K562 (cell line): ENCODE results near the gene TTLL9. TPM values are rescaled to one million over a fixed set of nuclear protein-coding genes. Genes with fewer than 3 reads are reported as not detected.

ENCODE experiments used
- ATAC-seq: fragments of 200-7000 bp; cut with Tn5 transposase; 3 replicates; pipeline ENCODE4 v1.9.1; 2020; ENCODE audit warnings: moderate library complexity
- BruUV-seq: library from RNA; stranded (reverse); fragments of 400-500 nt; replicated peaks from 2 replicates; lab custom pipeline; 2021; lab: Mats Ljungman, UMichigan
- CTCF ChIA-PET: fragments of 300-600 bp; formaldehyde crosslinking; extraction: SDS; loops from one replicate; lab custom pipeline; 2021; ENCODE audit warnings: low intra/inter-chr PET ratio; lab: Yijun Ruan, JAX
- POLR2A ChIA-PET: fragments of 300-600, 350-650 bp; sonication (Branson Sonifier 250); formaldehyde crosslinking; extraction: SDS; loops from one replicate; lab custom pipeline; 2021; ENCODE audit warnings: antibody characterized with exemption, inconsistent platforms; lab: Yijun Ruan, JAX
- DNase-seq, 4 experiments: peaks; one replicate each; pipeline versions ENCODE4 v3.0.0 to v3.0.0-alpha.2; 2011 to 2018; ENCODE audit warnings: low spot score in 3 of 4, mixed read lengths in 3 of 4; ENCODE audit errors: extremely low read depth in 1 of 4
- FAIRE-seq: peaks from 2 replicates; lab custom pipeline; 2011; peaks lifted over from hg19 to GRCh38; lab: Jason Lieb, UNC
- H2AFZ ChIP-seq: 2 replicates; pipeline ENCODE4 v1.6.0; 2011; ENCODE audit warnings: low read depth, low read length, control low read depth, inconsistent platforms
- H3K27ac ChIP-seq: fragments of 200-600 bp; 3 replicates; pipeline ENCODE4 v1.8.0; 2011; ENCODE audit warnings: low read depth, mild to moderate bottlenecking, control low read depth, inconsistent platforms, low read length, moderate library complexity, mixed read lengths; ENCODE audit errors: extremely low read depth
- H3K27me3 ChIP-seq, 2 experiments: fragments of 300-600 bp in 1 of 2; 2 replicates in 1 of 2; 3 replicates in 1 of 2; pipeline versions ENCODE4 v1.6.0 to v1.8.0; 2011; ENCODE audit warnings: inconsistent platforms in 2 of 2, low read length in 2 of 2, mild to moderate bottlenecking in 1 of 2, mixed read lengths in 1 of 2, moderate library complexity in 1 of 2; ENCODE audit not compliant: control insufficient read depth in 2 of 2, insufficient read depth in 2 of 2
- H3K36me3 ChIP-seq: fragments of 300-600 bp; 3 replicates; pipeline ENCODE4 v1.8.0; 2011; ENCODE audit warnings: mild to moderate bottlenecking, low read length, inconsistent platforms; ENCODE audit not compliant: control insufficient read depth, insufficient read depth
- H3K4me1 ChIP-seq, 2 experiments: fragments of 200-600 bp in 1 of 2; replicated peaks in 1 of 2; 2 replicates in 1 of 2; 3 replicates in 1 of 2; pipeline versions ENCODE4 v1.5.1 to v1.8.0; 2011; ENCODE audit warnings: inconsistent platforms in 2 of 2, low read length in 2 of 2, mild to moderate bottlenecking in 1 of 2, mixed read lengths in 1 of 2, moderate library complexity in 1 of 2; ENCODE audit not compliant: control insufficient read depth in 2 of 2, insufficient read depth in 2 of 2
- H3K4me2 ChIP-seq: 2 replicates; pipeline ENCODE4 v1.6.1; 2011; ENCODE audit warnings: low read length, control low read depth, inconsistent platforms, mixed read lengths; ENCODE audit not compliant: insufficient read depth
- H3K4me3 ChIP-seq: fragments of 200-600 bp; sonication (generic), shearing (Covaris generic); 2 replicates; pipeline ENCODE4 v1.5.1; 2016; ENCODE audit warnings: control low read depth, inconsistent platforms
- H3K79me2 ChIP-seq: fragments of 200-600 bp; 3 replicates; pipeline ENCODE4 v1.8.0; 2011; ENCODE audit warnings: low read length, inconsistent platforms; ENCODE audit not compliant: control insufficient read depth, insufficient read depth
- H3K9ac ChIP-seq, 2 experiments: 2 replicates each; pipeline versions ENCODE4 v1.6.0 to v1.6.1; 2011; ENCODE audit warnings: low read depth in 2 of 2, low read length in 2 of 2, control low read depth in 1 of 2, inconsistent platforms in 1 of 2, mild to moderate bottlenecking in 1 of 2, mixed read lengths in 1 of 2; ENCODE audit not compliant: insufficient read depth in 1 of 2
- H3K9me1 ChIP-seq: one replicate; pipeline ENCODE4 v1.6.0; 2011; ENCODE audit warnings: inconsistent platforms, mild to moderate bottlenecking, low read length, moderate library complexity; ENCODE audit not compliant: control insufficient read depth, insufficient read depth
- H3K9me3 ChIP-seq: replicated peaks from 2 replicates; pipeline ENCODE4 v1.5.1; 2011; ENCODE audit warnings: low read depth, low read length, inconsistent platforms; ENCODE audit not compliant: control insufficient read depth, insufficient read depth
- H4K20me1 ChIP-seq: replicated peaks from 2 replicates; pipeline ENCODE4 v1.6.1; 2011; ENCODE audit warnings: low read length, inconsistent platforms, mixed read lengths; ENCODE audit not compliant: control insufficient read depth, insufficient read depth
- BCL6 ChIP-seq: fragments of 250-450 bp; sonication (Bioruptor Pico); IDR thresholded peaks from 2 replicates; pipeline ENCODE4 v1.4.0; 2020
- CHCHD3 ChIP-seq: fragments of 250-450 bp; sonication (Bioruptor Pico); IDR thresholded peaks from 2 replicates; pipeline ENCODE4 v2.1.2; 2022; ENCODE audit warnings: mild to moderate bottlenecking
- FOXJ3 ChIP-seq: sonication (generic); formaldehyde crosslinking; IDR thresholded peaks from 2 replicates; pipeline ENCODE4 v1.4.0; 2020; ENCODE audit warnings: mild to moderate bottlenecking, missing genetic modification reagents
- PHF8 ChIP-seq: fragments of 200-600 bp; sonication (generic); IDR thresholded peaks from 2 replicates; pipeline ENCODE4 v1.6.1; 2012; ENCODE audit warnings: mixed run types, mild to moderate bottlenecking, inconsistent platforms, low read length, moderate library complexity, borderline replicate concordance
- PTTG1 ChIP-seq: fragments of 450-650 bp; IDR thresholded peaks from 2 replicates; pipeline ENCODE4 v1.6.1; 2016; ENCODE audit warnings: low read depth, mild to moderate bottlenecking, missing genetic modification characterization, missing compliant biosample characterization
- RFX1 ChIP-seq: fragments of 450-650 bp; IDR thresholded peaks from 2 replicates; pipeline ENCODE4 v1.6.1; 2016; ENCODE audit warnings: mild to moderate bottlenecking, moderate library complexity
- SMC3 ChIP-seq: conservative IDR thresholded peaks from 2 replicates; pipeline ENCODE4 v1.6.1; 2011; ENCODE audit warnings: low read depth, low read length, improper control_type of control experiment; ENCODE audit not compliant: insufficient read depth
- STAG1 ChIP-seq: sonication (generic); formaldehyde crosslinking; IDR thresholded peaks from 2 replicates; pipeline ENCODE4 v1.5.0; 2020; ENCODE audit warnings: missing genetic modification reagents, borderline replicate concordance
- TGIF2 ChIP-seq: sonication (generic); formaldehyde crosslinking; IDR thresholded peaks from 2 replicates; pipeline ENCODE4 v1.8.1; 2022; ENCODE audit warnings: mild to moderate bottlenecking, missing genetic modification reagents, moderate library complexity
- XRCC5 ChIP-seq: fragments of 200-400 bp; formaldehyde crosslinking; IDR thresholded peaks from 2 replicates; pipeline ENCODE4 v1.6.1; 2017; ENCODE audit warnings: low read depth, mild to moderate bottlenecking, low read length
- ZNF146 ChIP-seq: IDR thresholded peaks from one replicate; pipeline ENCODE4 v1.6.1; 2018; ENCODE audit warnings: missing compliant biosample characterization; ENCODE audit not compliant: unreplicated experiment
- ZNF75A ChIP-seq: fragments of 450-650 bp; formaldehyde crosslinking; IDR thresholded peaks from 2 replicates; pipeline ENCODE4 v1.4.0; 2020; ENCODE audit warnings: mild to moderate bottlenecking
- WGBS: fragments of 100-300 bp; shearing (Covaris generic); methylation state at CpG from one replicate; pipeline ENCODE4 v1.1.6; 2016; ENCODE audit warnings: low coverage, mixed read lengths; ENCODE audit not compliant: insufficient coverage; ENCODE audit errors: missing lambda C conversion rate; 5-methylcytosine and 5-hydroxymethylcytosine counted together
- in situ Hi-C: fragments of 300-500 bp; cut with MboI; formaldehyde crosslinking; loops from 4 replicates; pipeline ENCODE4 v1.15.0; 2018; ENCODE audit warnings: inconsistent platforms, mixed read lengths
- intact Hi-C: fragments of 100-400 bp; cut with micrococcal nuclease; formaldehyde crosslinking; loops from 2 replicates; pipeline ENCODE4 v1.14.2; 2022
- polyA plus RNA-seq, 8 experiments: library from polyadenylated mRNA; depleted of rRNA in 4 of 8; stranded (reverse) in 5 of 8; unstranded in 3 of 8; fragments of >200 nt; fragmentation: Nextera tagmentation in 2 of 8; fragmentation: Illumina TruSeq in 1 of 8; extraction: Ambion mirVana in 2 of 8; extraction: Trizol in 1 of 8; gene quantifications; 2 replicates each; pipeline versions ENCODE4 v1.2.1 to v1.2.3, GENCODE V29; 2011 to 2014; ENCODE audit warnings: inconsistent platforms in 1 of 8, missing spikeins in 1 of 8
- total RNA-seq, 7 experiments: library from RNA; depleted of rRNA in 6 of 7; stranded (reverse); fragments of >200 nt in 6 of 7; fragmentation: Illumina TruSeq in 2 of 7; extraction: Trizol in 2 of 7; gene quantifications; 2 replicates each; pipeline versions ENCODE4 v1.2.1 to v1.2.3, GENCODE V29; 2011 to 2021; ENCODE audit warnings: low replicate concordance in 1 of 7
- TF ChIP-seq, protein P1 (sequence below): fragments of 450-650 bp; IDR thresholded peaks from 2 replicates; pipeline ENCODE4 v1.6.1; 2016; ENCODE audit warnings: antibody characterized with exemption
- TF ChIP-seq, protein P2 (sequence below): IDR thresholded peaks from 2 replicates; pipeline ENCODE4 v1.6.1; 2012; ENCODE audit warnings: low read depth, low read length, improper control_type of control experiment, borderline replicate concordance
- TF ChIP-seq, protein P3 (sequence below): sonication (generic); formaldehyde crosslinking; IDR thresholded peaks from 2 replicates; pipeline ENCODE4 v1.8.0; 2022; ENCODE audit warnings: missing genetic modification reagents, mild to moderate bottlenecking, moderate library complexity, borderline replicate concordance
- TF ChIP-seq, protein P4 (sequence below): sonication (generic); formaldehyde crosslinking; IDR thresholded peaks from 2 replicates; pipeline ENCODE4 v1.8.1; 2022; ENCODE audit warnings: missing genetic modification reagents
- TF ChIP-seq, protein P5 (sequence below): sonication (generic); formaldehyde crosslinking; IDR thresholded peaks from 2 replicates; pipeline ENCODE4 v1.8.1; 2023; ENCODE audit warnings: mild to moderate bottlenecking, missing genetic modification reagents, moderate library complexity

Gene TTLL9
- total and polyA plus RNA-seq, 9 of the 15 experiments (the other 6 are each of a cell fraction or from before 2014, with no cell fraction given), result 0.06 to 0.07 TPM; not detected in 7

- H4K20me1 ChIP-seq, result peaks cover 5% of the 10 kb centered on the region
- BruUV-seq, result no TSS peak
- no peaks in the 10 kb centered on the region for H3K79me2 ChIP-seq
- no peak overlapping the region for H3K9ac ChIP-seq
- FAIRE-seq (no peak), ATAC-seq (no peak), DNase-seq (no peak)
- no peak overlapping the region for H3K4me3 ChIP-seq
- H3K9me3 ChIP-seq, result no peaks in the 10 kb centered on the region
- CTCF ChIA-PET, result no interaction called here
- TF ChIP-seq, protein P1, sequence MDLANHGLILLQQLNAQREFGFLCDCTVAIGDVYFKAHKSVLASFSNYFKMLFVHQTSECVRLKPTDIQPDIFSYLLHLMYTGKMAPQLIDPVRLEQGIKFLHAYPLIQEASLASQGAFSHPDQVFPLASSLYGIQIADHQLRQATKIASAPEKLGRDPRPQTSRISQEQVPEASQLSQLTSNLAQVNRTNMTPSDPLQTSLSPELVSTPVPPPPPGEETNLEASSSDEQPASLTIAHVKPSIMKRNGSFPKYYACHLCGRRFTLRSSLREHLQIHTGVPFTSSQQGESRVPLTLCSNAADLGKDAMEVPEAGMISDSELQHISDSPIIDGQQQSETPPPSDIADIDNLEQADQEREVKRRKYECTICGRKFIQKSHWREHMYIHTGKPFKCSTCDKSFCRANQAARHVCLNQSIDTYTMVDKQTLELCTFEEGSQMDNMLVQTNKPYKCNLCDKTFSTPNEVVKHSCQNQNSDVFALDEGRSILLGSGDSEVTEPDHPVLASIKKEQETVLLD, result no peak
- TF ChIP-seq SMC3 (no peak), PTTG1 (tag) (no peak), RFX1 (no peak), TGIF2 (CRISPR knock-in tag) (no peak), BCL6 (CRISPR knock-in tag) (no peak), STAG1 (CRISPR knock-in tag) (no peak), FOXJ3 (CRISPR knock-in tag) (no peak), CHCHD3 (CRISPR knock-in tag) (no peak), PHF8 (no peak), ZNF146 (CRISPR knock-in tag) (no peak), ZNF75A (no peak), XRCC5 (no peak)
- TF ChIP-seq, protein P2, sequence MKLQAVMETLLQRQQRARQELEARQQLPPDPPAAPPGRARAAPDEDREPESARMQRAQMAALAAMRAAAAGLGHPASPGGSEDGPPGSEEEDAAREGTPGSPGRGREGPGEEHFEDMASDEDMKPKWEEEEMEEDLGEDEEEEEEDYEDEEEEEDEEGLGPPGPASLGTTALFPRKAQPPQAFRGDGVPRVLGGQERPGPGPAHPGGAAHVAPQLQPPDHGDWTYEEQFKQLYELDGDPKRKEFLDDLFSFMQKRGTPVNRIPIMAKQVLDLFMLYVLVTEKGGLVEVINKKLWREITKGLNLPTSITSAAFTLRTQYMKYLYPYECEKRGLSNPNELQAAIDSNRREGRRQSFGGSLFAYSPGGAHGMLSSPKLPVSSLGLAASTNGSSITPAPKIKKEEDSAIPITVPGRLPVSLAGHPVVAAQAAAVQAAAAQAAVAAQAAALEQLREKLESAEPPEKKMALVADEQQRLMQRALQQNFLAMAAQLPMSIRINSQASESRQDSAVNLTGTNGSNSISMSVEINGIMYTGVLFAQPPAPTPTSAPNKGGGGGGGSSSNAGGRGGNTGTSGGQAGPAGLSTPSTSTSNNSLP, result no peak
- TF ChIP-seq, protein P3, sequence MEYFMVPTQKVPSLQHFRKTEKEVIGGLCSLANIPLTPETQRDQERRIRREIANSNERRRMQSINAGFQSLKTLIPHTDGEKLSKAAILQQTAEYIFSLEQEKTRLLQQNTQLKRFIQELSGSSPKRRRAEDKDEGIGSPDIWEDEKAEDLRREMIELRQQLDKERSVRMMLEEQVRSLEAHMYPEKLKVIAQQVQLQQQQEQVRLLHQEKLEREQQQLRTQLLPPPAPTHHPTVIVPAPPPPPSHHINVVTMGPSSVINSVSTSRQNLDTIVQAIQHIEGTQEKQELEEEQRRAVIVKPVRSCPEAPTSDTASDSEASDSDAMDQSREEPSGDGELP (CRISPR knock-in tag), result no peak
- TF ChIP-seq, protein P4, sequence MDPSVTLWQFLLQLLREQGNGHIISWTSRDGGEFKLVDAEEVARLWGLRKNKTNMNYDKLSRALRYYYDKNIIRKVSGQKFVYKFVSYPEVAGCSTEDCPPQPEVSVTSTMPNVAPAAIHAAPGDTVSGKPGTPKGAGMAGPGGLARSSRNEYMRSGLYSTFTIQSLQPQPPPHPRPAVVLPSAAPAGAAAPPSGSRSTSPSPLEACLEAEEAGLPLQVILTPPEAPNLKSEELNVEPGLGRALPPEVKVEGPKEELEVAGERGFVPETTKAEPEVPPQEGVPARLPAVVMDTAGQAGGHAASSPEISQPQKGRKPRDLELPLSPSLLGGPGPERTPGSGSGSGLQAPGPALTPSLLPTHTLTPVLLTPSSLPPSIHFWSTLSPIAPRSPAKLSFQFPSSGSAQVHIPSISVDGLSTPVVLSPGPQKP (CRISPR knock-in tag), result no peak
- TF ChIP-seq, protein P5, sequence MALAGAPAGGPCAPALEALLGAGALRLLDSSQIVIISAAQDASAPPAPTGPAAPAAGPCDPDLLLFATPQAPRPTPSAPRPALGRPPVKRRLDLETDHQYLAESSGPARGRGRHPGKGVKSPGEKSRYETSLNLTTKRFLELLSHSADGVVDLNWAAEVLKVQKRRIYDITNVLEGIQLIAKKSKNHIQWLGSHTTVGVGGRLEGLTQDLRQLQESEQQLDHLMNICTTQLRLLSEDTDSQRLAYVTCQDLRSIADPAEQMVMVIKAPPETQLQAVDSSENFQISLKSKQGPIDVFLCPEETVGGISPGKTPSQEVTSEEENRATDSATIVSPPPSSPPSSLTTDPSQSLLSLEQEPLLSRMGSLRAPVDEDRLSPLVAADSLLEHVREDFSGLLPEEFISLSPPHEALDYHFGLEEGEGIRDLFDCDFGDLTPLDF (CRISPR knock-in tag), result no peak
- H3K4me1 ChIP-seq, result peaks cover 0 to 1% of the 10 kb centered on the region in 2 experiments; a peak in 2 of 5 replicates
- H3K27me3 ChIP-seq, result peaks cover 21 to 25% of the 10 kb centered on the region in 2 experiments
- H3K9me1 ChIP-seq, result no peaks in the 10 kb centered on the region
- H3K36me3 ChIP-seq, result no peaks in the 10 kb centered on the region
- WGBS, result 0% methylated on average over 2 of the region's 2 CpGs
- in situ Hi-C loops, result no loop called here
- H3K27ac ChIP-seq, result no peak overlapping the region
- POLR2A ChIA-PET, result interaction anchor here (0.7 kb wide), 1 partner anchor 16 kb away, joined by 3 read pairs; no protein-coding TSS in a partner anchor
- H2AFZ ChIP-seq, result no peak overlapping the region
- intact Hi-C loops, result no loop called here
- no peak overlapping the region for H3K4me2 ChIP-seq
These were observed 92.3 kb downstream of the TTLL9 start for GRCh38 chr20:31962761-31963160.
